SK-N-SH treated with all-trans-retinoic acid at 6 μM for 48 hours (cell line): ENCODE data around the gene FCER1A.

Source experiments
- ATAC-seq: fragments of 200-7000 bp; cut with Tn5 transposase; 3 replicates; pipeline ENCODE4 v1.9.1; 2020; ENCODE audit warnings: mild to moderate bottlenecking, moderate library complexity
- ARNTL ChIP-seq: fragments of 450-650 bp; formaldehyde crosslinking; IDR thresholded peaks from 2 replicates; pipeline ENCODE4 v1.5.0; 2020; ENCODE audit warnings: low read depth, mild to moderate bottlenecking, moderate library complexity, borderline replicate concordance
- BACH2 ChIP-seq: fragments of 250-450 bp; sonication (Bioruptor Pico); IDR thresholded peaks from 2 replicates; pipeline ENCODE4 v1.9.0; 2021; ENCODE audit warnings: mild to moderate bottlenecking, borderline replicate concordance
- CSRNP3 ChIP-seq: fragments of 250-450 bp; sonication (Bioruptor Pico); IDR thresholded peaks from 2 replicates; pipeline ENCODE4 v1.5.1; 2021; ENCODE audit warnings: mild to moderate bottlenecking, moderate library complexity
- ESRRG ChIP-seq: fragments of 250-450 bp; sonication (Bioruptor Pico); IDR thresholded peaks from 2 replicates; pipeline ENCODE4 v1.6.1; 2021; ENCODE audit warnings: mild to moderate bottlenecking
- GLIS3 ChIP-seq: fragments of 250-450 bp; sonication (Bioruptor Pico); IDR thresholded peaks from 2 replicates; pipeline ENCODE4 v1.5.0; 2020; ENCODE audit warnings: mild to moderate bottlenecking, moderate library complexity
- ISL1 ChIP-seq: fragments of 250-450 bp; sonication (Bioruptor Pico); IDR thresholded peaks from 2 replicates; pipeline ENCODE4 v2.1.2; 2022; ENCODE audit warnings: mild to moderate bottlenecking, moderate library complexity
- OSR1 ChIP-seq: fragments of 250-450 bp; sonication (Bioruptor Pico); IDR thresholded peaks from 2 replicates; pipeline ENCODE4 v1.8.0; 2022; ENCODE audit warnings: moderate library complexity, mild to moderate bottlenecking, inconsistent platforms
- PATZ1 ChIP-seq: fragments of 250-450 bp; sonication (Bioruptor Pico); IDR thresholded peaks from 2 replicates; pipeline ENCODE4 v1.8.0; 2020; ENCODE audit warnings: mild to moderate bottlenecking, moderate library complexity, borderline replicate concordance
- POU6F1 ChIP-seq: fragments of 250-450 bp; sonication (Bioruptor Pico); IDR thresholded peaks from 2 replicates; pipeline ENCODE4 v1.8.0; 2021; ENCODE audit warnings: low read depth, mild to moderate bottlenecking, moderate library complexity, borderline replicate concordance
- PPARA ChIP-seq: fragments of 250-450 bp; sonication (Bioruptor Pico); IDR thresholded peaks from 2 replicates; pipeline ENCODE4 v1.5.0; 2020; ENCODE audit warnings: mild to moderate bottlenecking, borderline replicate concordance
- RARB ChIP-seq: fragments of 250-450 bp; sonication (Bioruptor Pico); IDR thresholded peaks from 2 replicates; pipeline ENCODE4 v1.8.0; 2021; ENCODE audit warnings: mild to moderate bottlenecking, moderate library complexity
- SNAI2 ChIP-seq: fragments of 250-450 bp; sonication (Bioruptor Pico); IDR thresholded peaks from 2 replicates; pipeline ENCODE4 v1.5.0; 2020; ENCODE audit warnings: mild to moderate bottlenecking, moderate library complexity
- TCF4 ChIP-seq: fragments of 250-450 bp; sonication (Bioruptor Pico); IDR thresholded peaks from 2 replicates; pipeline ENCODE4 v1.8.0; 2021; ENCODE audit warnings: mild to moderate bottlenecking, moderate library complexity, borderline replicate concordance
- TOX ChIP-seq: fragments of 250-450 bp; sonication (Bioruptor Pico); IDR thresholded peaks from 2 replicates; pipeline ENCODE4 v1.8.0; 2021; ENCODE audit warnings: mild to moderate bottlenecking, moderate library complexity, borderline replicate concordance
- TSHZ2 ChIP-seq: fragments of 250-450 bp; sonication (Bioruptor Pico); IDR thresholded peaks from 2 replicates; pipeline ENCODE4 v1.5.0; 2020; ENCODE audit warnings: mild to moderate bottlenecking, moderate library complexity
- ZC3H10 ChIP-seq: fragments of 250-450 bp; sonication (Bioruptor Pico); IDR thresholded peaks from 2 replicates; pipeline ENCODE4 v1.5.1; 2021; ENCODE audit warnings: mild to moderate bottlenecking, moderate library complexity
- ZFP3 ChIP-seq: fragments of 250-450 bp; sonication (Bioruptor Pico); IDR thresholded peaks from 2 replicates; pipeline ENCODE4 v1.5.0; 2020; ENCODE audit warnings: mild to moderate bottlenecking, moderate library complexity
- ZFP30 ChIP-seq: fragments of 450-650 bp; formaldehyde crosslinking; IDR thresholded peaks from 2 replicates; pipeline ENCODE4 v1.5.0; 2022; ENCODE audit warnings: mild to moderate bottlenecking, moderate library complexity
- ZNF565 ChIP-seq: fragments of 450-650 bp; formaldehyde crosslinking; conservative IDR thresholded peaks from 2 replicates; pipeline ENCODE4 v1.5.0; 2020; ENCODE audit warnings: low read depth, mild to moderate bottlenecking, moderate library complexity
- ZNF8 ChIP-seq: fragments of 450-650 bp; formaldehyde crosslinking; IDR thresholded peaks from 2 replicates; pipeline ENCODE4 v1.5.0; 2020; ENCODE audit warnings: mild to moderate bottlenecking, moderate library complexity

The FCER1A gene

GRCh38 chr1:159300146-159300545 is 2.0 kb upstream of the FCER1A start:
- ATAC-seq = no peak
- TF ChIP-seq ESRRG (CRISPR knock-in tag) (no peak), TSHZ2 (CRISPR knock-in tag) (no peak), ZNF565 (CRISPR knock-in tag) (no peak), PPARA (no peak), GLIS3 (CRISPR knock-in tag) (no peak), TCF4 (CRISPR knock-in tag) (no peak), CSRNP3 (CRISPR knock-in tag) (no peak), PATZ1 (CRISPR knock-in tag) (no peak), ARNTL (CRISPR knock-in tag) (no peak), SNAI2 (CRISPR knock-in tag) (no peak), OSR1 (no peak), TOX (CRISPR knock-in tag) (no peak), ZFP3 (no peak)

GRCh38 chr1:159307346-159308020 is 5.3 kb downstream of the FCER1A start:
- TF ChIP-seq ZFP30 (CRISPR knock-in tag) (no peak), ISL1 (CRISPR knock-in tag) (no peak), ZC3H10 (CRISPR knock-in tag) (no peak), CSRNP3 (CRISPR knock-in tag) (no peak)
- TF ChIP-seq, all 23 proteins: peak for 0
- no peak for ATAC-seq

GRCh38 chr1:159311679-159312078 is 9.5 kb downstream of the FCER1A start:
- TF ChIP-seq CSRNP3 (CRISPR knock-in tag) = no peak
- TF ChIP-seq POU6F1 (CRISPR knock-in tag) = no peak
- TF ChIP-seq TSHZ2 (CRISPR knock-in tag) = no peak
- no peak for TF ChIP-seq ZNF8 (CRISPR knock-in tag)
- TF ChIP-seq PATZ1 (CRISPR knock-in tag) = no peak
- no peak for TF ChIP-seq ARNTL (CRISPR knock-in tag)
- TF ChIP-seq BACH2 = no peak
- no peak for TF ChIP-seq SNAI2 (CRISPR knock-in tag)
- TF ChIP-seq RARB = no peak
- TF ChIP-seq ZNF565 (CRISPR knock-in tag) = no peak
- no peak for TF ChIP-seq PPARA
- ATAC-seq = no peak
